ENCODE measurements around the gene TP53RK.

TP53RK gene

GRCh38 chr20:46689082-46689753 lies at the start of gene TP53RK:
Gene TP53RK, minus strand, starts transcription at chr20:46689444. Its CDS starts 30 bp downstream, at chr20:46689414.
- FAIRE-seq, result peak; percentile 99

- no peak for FAIRE-seq
Measured at GRCh38 chr20:46735436-46735835, 46.2 kb upstream of the TP53RK start.

GRCh38 chr20:46731770-46732169 lies 42.5 kb upstream of the TP53RK start:
- FAIRE-seq, result no peak

GRCh38 chr20:46725186-46726165 lies 36.2 kb upstream of the TP53RK start:
- FAIRE-seq, result no peak

- FAIRE-seq, result no peak
Measured at GRCh38 chr20:46724343-46724959, 35.2 kb upstream of the TP53RK start.

- no peak for FAIRE-seq
Measured at GRCh38 chr20:46723039-46723438, 33.8 kb upstream of the TP53RK start.

GRCh38 chr20:46722450-46722849 lies 33.2 kb upstream of the TP53RK start:
- FAIRE-seq, result no peak

- no peak for FAIRE-seq
Measured at GRCh38 chr20:46721476-46721875, 32.2 kb upstream of the TP53RK start.

GRCh38 chr20:46720776-46721425 lies 31.7 kb upstream of the TP53RK start:
- FAIRE-seq, result no peak

- FAIRE-seq, result no peak
Measured at GRCh38 chr20:46720019-46720418, 30.8 kb upstream of the TP53RK start.

- no peak for FAIRE-seq
Measured at GRCh38 chr20:46717818-46718541, 28.7 kb upstream of the TP53RK start.

GRCh38 chr20:46715292-46715756 lies 26.1 kb upstream of the TP53RK start:
- no peak for FAIRE-seq

GRCh38 chr20:46713957-46714834 lies 25.0 kb upstream of the TP53RK start:
- no peak for FAIRE-seq

- no peak for FAIRE-seq
Measured at GRCh38 chr20:46712056-46712636, 22.9 kb upstream of the TP53RK start.

- no peak for FAIRE-seq
Measured at GRCh38 chr20:46710153-46710913, 21.1 kb upstream of the TP53RK start.

GRCh38 chr20:46709459-46710152 lies 20.4 kb upstream of the TP53RK start, which contains the start of gene SLC2A10:
Gene SLC2A10, plus strand, starts transcription at chr20:46709649. Its CDS starts 88 bp downstream, at chr20:46709737.
- FAIRE-seq, result no peak

- no peak for FAIRE-seq
Measured at GRCh38 chr20:46709055-46709458, 19.8 kb upstream of the TP53RK start.

- FAIRE-seq, result no peak
Measured at GRCh38 chr20:46708172-46708860, 19.1 kb upstream of the TP53RK start.
